ENCODE measurements around the gene LPXN.
"Not testable (repeated sequence)": the region's sequence is repeated elsewhere in the genome, so short reads cannot be mapped to it uniquely, and the experiment has no call there.

Gene LPXN

DNA sequence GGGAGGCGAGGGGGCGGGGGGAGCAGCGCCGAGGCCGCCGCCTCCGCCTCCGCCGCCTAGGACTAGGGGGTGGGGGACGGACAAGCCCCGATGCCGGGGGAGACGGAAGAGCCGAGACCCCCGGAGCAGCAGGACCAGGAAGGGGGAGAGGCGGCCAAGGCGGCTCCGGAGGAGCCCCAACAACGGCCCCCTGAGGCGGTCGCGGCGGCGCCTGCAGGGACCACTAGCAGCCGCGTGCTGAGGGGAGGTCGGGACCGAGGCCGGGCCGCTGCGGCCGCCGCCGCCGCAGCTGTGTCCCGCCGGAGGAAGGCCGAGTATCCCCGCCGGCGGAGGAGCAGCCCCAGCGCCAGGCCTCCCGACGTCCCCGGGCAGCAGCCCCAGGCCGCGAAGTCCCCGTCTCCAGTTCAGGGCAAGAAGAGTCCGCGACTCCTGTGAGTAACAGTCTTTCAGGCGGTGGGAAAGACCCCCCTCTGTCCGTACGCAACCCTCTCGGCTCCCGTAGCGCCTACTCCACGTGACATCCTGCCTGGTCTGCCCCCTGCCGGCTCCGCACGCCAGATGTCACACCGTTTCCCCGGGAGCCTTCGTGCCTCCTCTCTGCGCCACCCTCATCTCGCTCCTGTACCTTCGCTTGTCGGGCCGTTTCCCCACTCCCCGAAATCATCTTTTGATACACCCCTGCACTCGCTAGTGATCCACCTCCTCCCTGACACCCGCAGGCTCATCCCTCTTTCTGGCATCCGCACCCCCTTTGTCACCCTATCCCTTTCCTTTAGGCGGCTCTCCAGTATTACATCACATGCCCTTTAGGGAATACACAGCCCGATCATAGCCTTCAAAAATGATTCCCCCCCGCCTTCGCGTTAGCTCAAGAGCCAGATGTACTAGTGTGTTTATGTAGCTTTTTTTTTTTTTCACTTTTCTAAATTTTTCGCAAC lies 3.8 kb upstream of the LPXN start:
- peak; percentile 94 for DNase-seq (ENCODE audit: low spot score)

DNA sequence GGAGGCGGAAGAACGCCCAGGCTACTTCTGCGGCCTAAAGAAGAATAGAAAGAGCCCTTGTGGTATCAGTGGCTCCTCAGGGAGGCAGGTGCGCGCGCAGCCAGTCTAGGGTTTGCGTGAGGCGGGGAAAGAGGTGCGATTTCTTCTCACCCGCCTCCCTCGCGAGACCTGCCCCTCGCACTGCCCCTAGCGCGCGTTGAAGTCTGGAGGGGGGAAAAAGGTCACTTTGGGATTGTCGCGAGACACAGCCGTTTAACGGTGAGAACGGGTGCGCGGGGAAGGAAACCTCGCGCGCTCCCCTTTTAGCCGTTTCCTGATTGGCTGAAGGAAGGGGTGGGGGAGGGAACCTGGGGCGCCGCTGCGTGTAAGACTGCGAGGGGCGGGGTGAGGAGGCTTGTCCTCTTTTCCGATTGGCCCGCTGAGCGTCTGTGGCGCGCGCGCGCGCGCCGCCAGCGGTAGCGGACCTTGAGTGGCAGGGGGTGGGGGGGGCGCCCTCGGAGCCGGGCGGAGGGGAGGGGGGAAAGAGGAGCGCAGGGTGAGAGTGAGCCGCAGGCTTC lies 3.1 kb upstream of the LPXN start, which contains the start of gene ZFP91:
TSS of gene ZFP91 (plus strand) at position 429 of the 557 bp plus-strand sequence. CDS start 219 bp downstream, outside the sequence.
- DNase-seq (ENCODE audit: low spot score): peak; percentile 98

DNA sequence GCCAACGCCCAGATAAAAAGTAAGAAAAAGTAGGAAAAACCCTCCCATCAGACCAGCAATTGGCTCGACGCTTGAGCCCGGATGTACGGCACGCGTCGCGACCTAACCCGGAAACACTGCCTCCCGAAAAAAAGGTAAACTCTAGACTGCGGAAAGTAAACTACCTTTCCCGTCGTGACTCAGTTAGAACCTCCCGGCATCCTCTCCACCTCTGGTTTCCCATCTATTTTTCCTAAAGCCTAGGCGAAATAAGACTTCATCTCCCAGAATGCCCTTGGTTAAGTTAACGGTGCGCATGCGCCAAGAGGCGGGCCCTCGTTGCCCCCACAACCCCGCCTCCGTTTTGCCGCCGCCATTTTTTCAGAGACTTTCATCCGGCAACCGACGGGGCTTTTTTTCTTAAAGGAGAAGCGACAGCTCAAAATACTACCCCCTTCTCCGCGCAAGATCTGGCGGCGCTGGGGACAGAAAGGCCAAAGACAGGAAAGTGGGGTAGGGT lies 2.5 kb upstream of the LPXN start:
- peak; percentile 97 for DNase-seq (ENCODE audit: low spot score)

DNA sequence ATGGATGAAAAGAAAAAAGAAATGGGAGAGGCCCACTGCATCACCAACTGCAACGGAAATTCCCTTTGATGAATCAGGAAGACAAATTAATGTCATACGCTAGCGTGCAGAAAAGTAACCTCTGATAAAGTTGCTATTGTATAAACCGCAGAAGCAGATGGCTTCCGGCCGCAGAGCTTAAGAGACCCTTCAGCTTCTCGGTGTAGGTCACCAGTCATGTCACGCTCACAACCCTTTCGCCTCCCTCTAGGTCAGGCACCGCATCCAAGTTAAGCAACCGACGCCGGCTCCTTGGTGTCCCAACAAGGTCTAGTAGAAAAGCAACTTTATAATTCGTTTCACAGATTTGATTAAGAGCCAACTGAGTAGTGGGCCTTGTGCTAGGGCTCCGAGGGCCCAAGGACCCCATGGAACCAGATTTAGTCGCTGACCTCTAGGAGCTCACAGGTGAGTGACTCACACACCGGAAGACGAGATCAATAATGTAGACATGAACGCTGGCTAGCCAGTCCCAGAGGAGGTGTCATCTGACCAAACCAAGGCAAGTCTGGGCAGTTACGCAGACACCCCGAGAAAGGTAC lies 2.0 kb upstream of the LPXN start:
- DNase-seq (ENCODE audit: low spot score): no peak

DNA sequence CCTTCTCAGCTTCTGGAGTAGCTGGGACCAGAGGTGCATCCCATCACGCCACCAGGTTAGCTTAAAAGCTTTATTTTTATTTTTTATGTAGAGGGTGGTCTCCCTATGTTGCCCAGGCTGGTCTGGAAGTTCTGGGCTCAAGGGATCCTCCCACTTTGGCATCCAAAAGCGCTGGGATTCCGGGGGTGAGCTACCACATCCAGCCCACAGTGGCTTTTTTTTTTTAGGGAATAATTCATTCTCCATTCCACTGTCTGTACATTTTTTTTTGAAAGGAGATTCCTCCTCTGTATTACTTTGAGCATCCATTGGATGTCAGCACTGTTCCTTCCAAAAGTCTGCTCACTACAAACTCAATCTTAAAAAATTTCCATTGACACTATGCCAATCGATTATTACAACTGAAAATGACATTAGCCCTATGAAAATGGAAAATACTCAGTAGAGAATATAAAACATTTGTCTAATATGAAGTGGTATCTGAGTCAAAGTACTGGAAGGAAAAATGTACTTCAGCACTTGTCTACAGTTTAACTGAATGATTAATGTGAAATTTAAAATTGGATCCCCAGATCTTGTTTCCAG lies 1.3 kb upstream of the LPXN start:
- DNase-seq (ENCODE audit: low spot score): peak; percentile 41

DNA sequence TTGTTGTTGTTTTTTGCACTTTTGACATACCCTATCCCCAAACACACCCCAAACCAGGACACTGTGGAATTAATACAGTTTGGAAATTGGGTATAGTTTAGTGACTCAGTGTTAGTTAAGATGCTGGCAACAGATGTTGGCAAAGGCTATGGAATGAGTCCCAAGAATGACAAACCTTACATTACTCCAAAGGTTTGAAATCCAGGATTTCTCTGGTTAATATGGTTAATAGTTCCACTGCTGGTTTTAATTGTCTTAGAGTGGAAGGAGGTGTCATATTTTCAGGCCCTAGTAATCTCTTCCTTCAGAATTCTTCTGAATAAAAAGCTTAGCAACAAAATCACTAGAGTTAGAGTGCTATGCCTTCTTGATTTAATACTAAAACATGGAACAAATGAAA lies 775 bp downstream of the LPXN start:
- DNase-seq (ENCODE audit: low spot score): no peak

DNA sequence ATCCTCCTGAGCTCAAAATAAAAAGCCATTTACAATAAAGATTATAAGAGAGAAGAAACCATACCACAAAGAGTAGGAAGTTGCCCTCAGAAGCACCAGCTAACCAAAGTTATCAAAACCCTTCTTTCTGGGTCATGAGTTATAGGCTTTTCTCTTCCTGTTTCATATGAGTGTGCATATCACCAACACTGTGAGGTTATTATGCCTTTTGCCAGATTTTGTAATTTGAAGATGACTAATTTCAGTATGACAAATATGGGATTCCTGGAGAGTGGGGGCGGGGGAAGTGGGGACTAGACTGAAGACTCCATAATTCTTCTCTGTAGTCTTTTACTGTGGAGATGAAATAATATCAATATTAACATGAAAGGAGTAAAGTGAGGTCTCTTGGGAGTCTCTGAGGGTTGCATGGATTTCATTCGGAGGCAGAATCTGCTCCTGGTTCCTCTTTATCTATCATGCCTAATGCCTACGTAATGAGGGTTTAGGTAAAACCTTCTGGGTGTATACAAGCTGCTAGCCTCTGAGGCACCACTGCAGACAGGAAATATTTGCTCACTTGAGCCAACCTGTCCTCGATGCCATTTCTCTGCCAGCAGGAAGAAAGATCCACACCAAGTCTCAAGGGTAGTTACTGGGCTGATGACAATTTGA lies 2.1 kb downstream of the LPXN start:
- DNase-seq (ENCODE audit: low spot score): peak; percentile 12

DNA sequence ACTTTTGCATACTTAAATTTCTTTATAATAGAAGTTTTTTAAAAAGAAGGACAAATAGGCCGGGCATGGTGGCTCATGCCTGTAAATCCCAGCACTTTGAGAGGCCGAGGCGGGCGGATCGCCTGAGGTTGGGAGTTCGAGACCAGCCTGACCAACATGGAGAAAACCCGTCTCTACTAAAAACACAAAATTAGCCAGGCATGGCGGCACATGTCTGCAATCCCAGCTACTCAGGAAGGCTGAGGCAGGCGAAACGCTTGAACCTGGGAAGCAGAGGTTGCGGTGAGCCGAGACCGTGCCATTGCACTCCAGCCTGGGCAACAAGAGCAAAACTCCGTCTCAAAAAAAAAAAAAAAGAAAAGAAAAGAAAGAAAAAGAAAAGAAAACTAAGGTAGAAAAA lies 2.8 kb downstream of the LPXN start:
- not testable (repeated sequence) for DNase-seq (ENCODE audit: low spot score)

DNA sequence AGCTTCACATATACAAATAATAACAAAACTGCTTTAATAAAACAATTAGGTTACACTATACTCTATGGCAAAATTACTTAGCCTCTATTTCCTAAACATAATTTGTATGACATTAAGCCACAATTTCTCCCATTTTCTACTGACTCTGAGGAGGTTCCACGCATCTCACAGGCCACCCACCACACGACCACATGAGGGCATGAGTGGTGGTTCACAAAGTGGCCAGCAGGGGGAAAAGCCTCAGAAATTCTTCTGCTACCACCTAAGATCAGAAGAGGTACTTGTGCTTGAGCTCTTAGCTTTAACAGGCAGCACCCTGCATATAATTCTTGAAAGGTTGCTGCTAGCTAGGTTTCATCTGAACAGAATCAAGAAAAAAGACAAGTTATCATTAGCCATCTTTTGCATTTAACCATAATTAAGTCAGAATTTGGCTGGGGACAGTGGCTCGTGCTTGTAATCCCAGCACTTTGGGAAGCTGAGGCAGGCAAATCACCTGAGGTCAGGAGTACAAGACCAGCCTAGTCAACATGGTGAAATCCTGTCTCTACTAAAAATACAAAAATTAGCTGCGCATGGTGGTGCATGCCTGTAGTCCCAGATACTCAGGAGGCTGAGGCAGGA lies 7.7 kb downstream of the LPXN start:
- DNase-seq (ENCODE audit: low spot score): peak; percentile 44

DNA sequence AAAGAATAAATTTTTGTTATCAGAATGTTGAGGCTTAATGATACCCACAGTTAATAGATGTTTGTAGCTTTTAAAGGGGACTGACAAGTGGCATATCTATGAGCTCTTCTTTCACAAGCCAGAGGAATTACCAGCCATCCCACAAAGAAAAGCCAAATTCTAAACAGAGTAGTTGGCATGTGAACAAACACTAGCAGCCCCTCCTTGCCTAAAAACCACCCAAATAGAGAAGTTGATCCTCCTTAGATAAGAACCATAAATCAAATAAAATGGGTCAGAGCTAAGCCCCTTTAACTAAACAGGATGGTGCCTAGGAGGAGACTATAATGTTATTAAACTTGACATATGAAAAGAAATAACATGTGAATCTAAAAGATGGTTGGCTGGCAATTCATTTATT lies 11.4 kb downstream of the LPXN start:
- no peak for DNase-seq (ENCODE audit: low spot score)

DNA sequence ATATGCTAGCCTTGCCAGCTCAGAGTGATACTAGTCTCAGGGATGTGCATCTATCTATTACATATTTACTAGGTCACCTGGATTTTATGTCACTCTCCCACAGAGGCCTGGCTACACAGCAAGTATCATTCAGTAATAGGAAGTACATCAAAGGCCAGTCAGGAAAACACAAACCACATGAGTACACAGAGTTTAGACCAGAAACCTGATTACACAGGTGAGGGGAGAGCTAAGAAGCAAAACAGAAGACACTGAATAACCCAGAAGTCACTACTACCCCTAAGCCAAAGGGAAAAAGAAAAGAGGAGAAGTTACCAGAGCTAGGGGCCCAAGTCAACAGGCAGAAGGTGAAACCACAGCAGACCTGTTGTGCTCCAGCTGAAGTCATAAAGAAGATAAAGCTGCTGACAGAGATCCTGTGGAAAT lies 13.3 kb downstream of the LPXN start:
- no peak for DNase-seq (ENCODE audit: low spot score)

DNA sequence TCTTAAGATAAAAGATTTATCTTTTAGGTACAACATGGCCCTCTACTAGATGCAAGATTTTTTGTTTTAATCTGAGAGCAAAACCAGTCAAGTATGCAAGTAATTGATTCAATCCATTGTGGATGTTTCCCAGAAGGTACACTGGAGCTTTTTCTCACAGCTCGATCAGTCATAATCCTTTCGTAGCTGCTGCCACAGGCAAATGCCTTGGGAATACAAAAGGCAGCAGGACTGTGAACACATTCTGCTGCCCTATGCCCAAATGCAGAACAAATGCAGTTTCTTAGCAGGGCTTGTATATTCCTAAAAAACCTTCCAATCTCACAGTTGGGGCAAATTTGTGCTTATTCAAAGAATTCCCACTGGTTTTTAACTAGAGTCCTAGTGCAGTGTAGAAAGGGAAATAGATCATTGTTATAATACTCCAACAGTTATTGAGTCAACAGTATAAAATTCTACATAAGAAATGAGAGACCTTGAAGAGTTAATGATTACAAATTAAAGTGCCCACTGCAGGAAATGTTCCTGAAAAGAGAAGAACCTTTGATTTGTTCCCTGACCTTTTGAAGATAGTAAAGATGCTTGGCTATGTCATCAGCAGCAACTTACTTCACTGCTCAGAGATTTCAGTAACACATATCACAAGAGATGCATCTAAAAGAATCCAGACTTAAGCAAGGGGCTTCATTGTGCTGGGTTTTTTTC lies 14.1 kb downstream of the LPXN start:
- DNase-seq (ENCODE audit: low spot score): peak; percentile 22

DNA sequence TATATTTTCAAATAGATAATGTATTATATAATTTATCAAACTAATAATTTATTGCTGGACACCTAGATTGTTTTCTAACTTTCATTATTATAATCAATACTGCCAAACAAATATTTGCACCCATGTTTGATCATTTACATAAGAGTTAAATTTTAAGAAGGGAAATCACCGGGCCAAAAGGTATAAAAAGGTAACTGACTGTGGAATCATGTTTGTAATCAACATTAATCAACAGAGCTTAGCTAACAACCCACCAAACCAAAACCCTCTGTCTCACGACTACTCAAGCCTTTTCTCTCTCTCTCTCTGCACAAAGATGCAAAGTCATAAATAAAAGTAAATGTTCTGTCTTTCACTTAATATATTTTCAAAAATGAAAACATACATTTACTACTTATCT lies 14.8 kb downstream of the LPXN start:
- no peak for DNase-seq (ENCODE audit: low spot score)

DNA sequence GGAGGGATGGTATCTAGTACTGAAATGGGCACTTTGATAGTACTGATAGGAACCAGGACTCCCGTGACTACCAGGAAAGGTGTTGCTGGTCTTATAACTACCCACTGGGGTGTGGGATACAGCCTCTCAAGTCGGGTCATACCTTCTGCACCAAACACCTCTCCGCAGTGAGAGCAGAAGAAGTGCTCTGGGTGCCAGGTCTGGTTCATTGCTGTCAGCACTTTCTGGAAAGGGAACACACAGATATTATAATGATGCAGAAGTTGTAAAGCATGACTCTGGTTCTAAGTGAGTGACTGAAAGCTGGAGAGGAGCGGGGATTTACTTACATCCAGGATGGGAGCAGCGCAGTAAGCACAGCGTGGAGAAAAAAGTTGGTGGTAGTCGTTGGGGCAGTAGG lies 26.0 kb downstream of the LPXN start:
- DNase-seq (ENCODE audit: low spot score): no peak

DNA sequence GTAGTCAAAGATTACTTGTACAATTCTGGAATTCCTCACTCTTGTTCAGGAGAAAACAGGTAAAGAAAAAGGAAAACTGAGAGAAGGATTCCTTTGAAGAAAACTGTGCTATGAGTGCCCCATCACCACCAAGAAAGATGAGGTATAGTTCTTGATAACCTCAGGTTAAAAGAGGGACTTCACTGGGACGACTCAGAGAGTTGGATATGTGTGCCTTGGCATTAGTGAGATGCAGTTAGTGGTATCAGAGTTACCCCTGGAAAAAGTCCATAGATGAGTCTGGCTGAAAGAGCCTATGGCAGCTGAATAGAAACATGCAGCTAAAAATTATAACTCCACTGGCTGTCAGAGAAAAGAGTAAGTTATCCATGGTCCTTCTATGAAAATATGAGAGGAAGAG lies 28.8 kb downstream of the LPXN start:
- no peak for DNase-seq (ENCODE audit: low spot score)

DNA sequence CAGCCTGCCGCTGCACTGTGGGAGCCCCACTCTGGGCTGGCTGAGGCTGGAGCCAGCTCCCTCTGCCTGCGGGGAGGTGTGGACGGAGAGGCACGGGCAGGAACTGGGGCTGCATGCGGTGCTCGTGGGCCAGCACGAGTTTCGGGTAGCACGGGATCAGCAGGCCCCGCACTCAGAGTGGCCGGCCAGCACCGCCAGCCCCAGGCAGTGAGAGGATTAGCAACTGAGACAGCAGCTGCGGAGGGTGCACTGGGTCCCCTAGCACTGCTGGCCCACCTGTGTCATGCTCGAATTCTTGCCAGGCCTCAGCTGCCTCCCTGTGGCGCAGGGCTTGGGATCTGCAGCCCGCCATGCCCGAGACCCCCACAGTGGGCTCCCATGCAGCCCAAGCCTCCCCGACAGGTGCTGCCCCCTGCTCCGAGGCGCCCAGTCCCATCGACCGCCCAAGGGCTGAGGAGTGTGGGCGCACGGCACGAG lies 43.8 kb downstream of the LPXN start:
- DNase-seq (ENCODE audit: low spot score): no peak

DNA sequence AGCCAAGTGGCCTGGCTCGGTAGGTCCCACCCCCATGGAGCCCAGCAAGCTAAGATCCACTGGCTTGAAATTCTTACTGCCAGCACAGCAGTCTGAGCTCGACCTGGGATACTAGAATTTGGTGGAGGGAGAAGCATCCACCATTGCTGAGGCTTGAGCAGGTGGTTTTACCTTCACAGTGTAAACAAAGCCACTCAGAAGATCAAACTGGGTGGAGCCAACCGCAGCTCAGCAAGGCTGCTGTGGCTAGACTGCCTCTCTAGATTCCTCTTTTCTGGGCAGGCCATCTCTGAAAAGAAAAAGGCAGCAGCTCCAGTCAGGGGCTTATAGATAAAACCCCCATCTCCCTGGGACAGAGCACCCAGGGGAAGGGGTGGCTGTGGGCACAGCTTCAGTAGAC lies 45.4 kb downstream of the LPXN start:
- DNase-seq (ENCODE audit: low spot score): no peak

DNA sequence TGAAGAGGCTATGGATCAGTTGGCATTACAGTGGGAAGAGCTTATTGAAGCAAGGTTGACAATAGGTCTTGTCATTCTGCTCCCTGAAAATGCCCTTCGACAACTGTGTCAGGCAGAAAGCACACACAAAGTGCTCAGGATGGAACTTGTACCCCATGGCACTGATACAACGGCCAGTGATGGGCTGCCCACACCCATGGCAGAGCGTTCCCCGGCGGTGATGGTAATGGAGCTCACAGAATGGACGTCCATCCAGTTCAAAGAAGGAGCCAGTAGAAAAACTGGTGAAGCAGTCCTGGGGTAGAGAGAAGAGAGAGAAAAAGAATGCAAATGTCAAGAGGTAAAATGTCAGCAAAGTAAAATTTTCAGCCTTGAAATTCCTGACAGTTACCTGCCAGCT lies 48.2 kb downstream of the LPXN start:
- no peak for DNase-seq (ENCODE audit: low spot score)

DNA sequence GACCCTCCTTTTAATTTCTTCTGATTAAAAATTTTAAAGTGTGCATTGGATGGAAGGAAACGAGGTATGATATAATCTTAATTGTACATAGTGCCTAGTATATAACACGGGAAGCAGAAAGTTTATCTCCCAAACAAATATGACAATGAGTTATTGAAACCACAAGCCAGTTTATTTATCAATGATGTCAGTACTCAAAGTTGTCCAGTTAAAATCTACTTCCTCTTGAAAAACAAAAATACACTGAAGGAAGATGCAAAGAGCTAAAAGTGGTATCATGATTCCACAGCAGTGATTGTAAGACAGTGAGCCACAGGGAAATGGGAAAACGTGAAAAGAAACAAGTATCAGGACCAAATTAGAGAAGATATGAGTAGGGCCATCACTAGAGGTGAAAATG lies 48.9 kb downstream of the LPXN start:
- no peak for DNase-seq (ENCODE audit: low spot score)

DNA sequence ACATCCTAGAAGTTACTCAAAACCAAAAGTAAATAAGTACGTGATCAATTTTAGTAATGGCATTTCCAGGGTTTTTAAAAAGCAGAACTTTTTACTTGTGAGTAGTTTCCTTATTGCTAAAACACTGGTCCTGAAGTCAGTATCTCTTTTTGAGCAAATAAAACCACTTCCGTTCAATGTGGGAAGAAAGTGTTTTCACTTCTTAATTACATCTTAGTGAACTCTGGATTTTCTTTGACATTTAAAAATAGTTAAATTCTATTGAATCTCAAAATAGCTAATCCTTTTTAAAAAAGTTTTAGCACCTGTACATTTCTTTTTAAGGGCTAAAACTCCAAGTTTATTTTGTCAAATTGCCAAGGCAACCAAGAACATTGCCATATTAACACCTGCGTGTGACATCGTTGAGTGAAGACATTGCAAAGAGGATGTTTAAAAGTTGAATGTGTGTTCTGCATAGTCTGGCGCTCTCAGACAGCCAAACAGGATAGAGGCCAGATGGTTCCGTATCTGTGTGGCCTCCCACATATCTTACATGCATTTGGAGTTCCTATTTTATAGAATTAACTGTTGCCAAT lies 50.5 kb downstream of the LPXN start:
- peak; percentile 67 for DNase-seq (ENCODE audit: low spot score)

All from Ammon's horn (tissue), 1 donor.